Parietal lobe (tissue), 1 donor: ENCODE data around the gene OR8H1. TPM values are rescaled to one million over a fixed set of nuclear protein-coding genes. Genes with fewer than 3 reads are reported as not detected.

ENCODE experiments used
- total RNA-seq: library from RNA; depleted of rRNA; stranded (reverse); fragments of >200 nt; gene quantifications from one replicate; pipeline ENCODE4 v1.2.3, GENCODE V29; 2014

The OR8H1 gene, protein sequence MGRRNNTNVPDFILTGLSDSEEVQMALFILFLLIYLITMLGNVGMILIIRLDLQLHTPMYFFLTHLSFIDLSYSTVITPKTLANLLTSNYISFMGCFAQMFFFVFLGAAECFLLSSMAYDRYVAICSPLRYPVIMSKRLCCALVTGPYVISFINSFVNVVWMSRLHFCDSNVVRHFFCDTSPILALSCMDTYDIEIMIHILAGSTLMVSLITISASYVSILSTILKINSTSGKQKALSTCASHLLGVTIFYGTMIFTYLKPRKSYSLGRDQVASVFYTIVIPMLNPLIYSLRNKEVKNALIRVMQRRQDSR
- total RNA-seq: not detected

DNA sequence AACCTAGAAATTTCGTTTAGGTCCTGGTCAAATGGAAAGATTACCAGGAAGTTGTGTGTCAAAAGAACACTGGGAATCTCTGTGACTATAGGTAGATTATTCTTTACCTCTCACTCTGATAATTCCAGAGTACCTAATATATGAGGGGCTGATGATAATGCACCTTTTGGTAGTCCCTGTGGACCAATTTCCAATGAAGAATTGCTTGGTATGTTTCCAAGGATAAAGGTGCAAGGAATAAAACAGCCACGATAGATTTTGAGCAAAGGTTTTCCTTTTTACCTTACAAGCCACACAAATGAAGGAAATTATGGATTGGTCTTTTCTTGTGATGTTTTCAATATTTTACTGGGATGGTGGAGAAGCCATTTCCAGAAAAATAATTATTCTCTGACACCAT is at the start of gene OR8H1:
OR8H1 (minus strand) TSS at position 101 of the 400 bp plus-strand sequence. CDS start 1,192 bp downstream, outside the sequence.

DNA sequence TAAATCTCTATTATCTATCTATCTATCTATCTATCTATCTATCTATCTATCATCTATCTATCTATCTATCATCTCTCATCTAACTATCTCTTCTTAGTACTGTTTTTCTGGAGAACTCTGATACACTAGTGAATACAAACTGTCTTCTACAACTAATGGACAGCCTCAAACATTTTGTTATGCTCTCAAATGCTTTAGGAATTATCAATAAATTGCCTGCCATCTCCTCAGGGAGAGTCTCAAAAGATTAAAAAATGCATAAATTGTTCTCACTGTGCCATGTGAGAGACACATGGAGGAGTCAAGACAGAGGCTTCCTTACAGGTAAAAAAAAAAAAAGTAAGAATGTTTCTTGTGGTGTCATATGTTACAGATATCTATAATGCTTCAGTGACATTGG is 22.8 kb upstream of the OR8H1 start, which contains the start of gene OR8K3:
OR8K3 (plus strand) TSS at position 301 of the 400 bp plus-strand sequence. CDS start 3,163 bp downstream, outside the sequence.

DNA sequence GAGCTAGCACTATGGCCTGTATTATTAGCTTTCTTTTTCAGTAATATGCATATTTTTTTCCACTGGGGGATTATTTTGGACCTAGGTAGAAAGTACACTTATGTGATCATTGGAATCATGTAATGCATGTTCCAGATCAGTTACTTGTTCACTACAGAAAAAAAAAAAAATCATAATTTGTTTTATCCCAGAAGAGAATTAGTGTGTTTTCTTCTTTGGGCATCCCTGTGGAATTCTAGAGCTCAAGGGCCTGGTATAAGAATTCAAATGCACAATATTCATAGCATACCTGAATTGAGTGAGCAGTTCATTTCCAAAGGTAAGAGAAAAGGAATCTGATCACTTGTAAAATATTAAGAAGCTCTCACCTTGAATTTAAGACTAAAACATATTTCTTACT is 18.2 kb downstream of the OR8H1 start, which contains the start of gene OR5T1:
OR5T1 (plus strand) TSS at position 301 of the 400 bp plus-strand sequence. CDS start 1,485 bp downstream, outside the sequence.

DNA sequence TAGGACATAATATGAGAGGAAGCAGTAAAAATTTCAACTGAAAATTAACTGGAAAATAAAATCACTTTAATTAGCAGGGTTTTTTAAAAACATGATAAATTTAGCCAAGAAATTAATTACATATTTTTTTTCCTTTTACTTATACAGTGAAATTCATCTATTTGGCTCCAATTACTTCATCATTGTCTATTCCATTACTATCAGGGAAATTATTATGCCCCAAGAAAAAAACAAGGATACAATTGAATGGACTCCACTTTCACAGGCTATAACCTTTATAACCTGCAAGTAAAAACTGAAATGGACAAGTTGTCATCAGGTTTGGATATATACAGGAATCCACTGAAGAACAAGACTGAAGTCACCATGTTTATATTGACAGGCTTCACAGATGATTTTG is 40.1 kb downstream of the OR8H1 start, which contains the start of gene OR5T3:
OR5T3 (plus strand) TSS at position 301 of the 400 bp plus-strand sequence; CDS start at position 301, 0 bp downstream.

Other genes with a start within 250 kb of the OR8H1 start
- gene OR8I2, start 198.9 kb downstream of the OR8H1 start, total RNA-seq: not detected
- not detected for gene OR8H2, start 188.6 kb downstream of the OR8H1 start, total RNA-seq
- not detected for gene OR8H3, start 169.9 kb downstream of the OR8H1 start, total RNA-seq
- not detected for gene OR8J3, start 152.1 kb downstream of the OR8H1 start, total RNA-seq
- gene OR8K5, start 131.9 kb downstream of the OR8H1 start, total RNA-seq: not detected
- not detected for gene OR5J2, start 115.6 kb downstream of the OR8H1 start, total RNA-seq
- gene OR5T2, start 58.0 kb downstream of the OR8H1 start, total RNA-seq: not detected
- not detected for gene OR5T3, start 40.0 kb downstream of the OR8H1 start, total RNA-seq
- not detected for gene OR5T1, start 18.1 kb downstream of the OR8H1 start, total RNA-seq
- gene OR8K3, start 22.9 kb upstream of the OR8H1 start, total RNA-seq: not detected
- not detected for gene OR8K1, start 53.8 kb upstream of the OR8H1 start, total RNA-seq
- gene OR8J1, start 62.0 kb upstream of the OR8H1 start, total RNA-seq: not detected
- gene OR8U1, start 83.4 kb upstream of the OR8H1 start, total RNA-seq: not detected
- not detected for gene OR5AL1, start 120.4 kb upstream of the OR8H1 start, total RNA-seq
- gene OR5M3, start 181.1 kb upstream of the OR8H1 start, total RNA-seq: not detected
- not detected for gene OR5M8, start 199.1 kb upstream of the OR8H1 start, total RNA-seq